ENCODE data around the gene PSMD12. TPM values are rescaled to one million over a fixed set of nuclear protein-coding genes. Genes with fewer than 3 reads are reported as not detected.
A peak's percentile ranks its signal among the peaks of the same experiment; 100 is the strongest.

The PSMD12 gene
- total RNA-seq, 1 donor = 32.4 TPM

DNA sequence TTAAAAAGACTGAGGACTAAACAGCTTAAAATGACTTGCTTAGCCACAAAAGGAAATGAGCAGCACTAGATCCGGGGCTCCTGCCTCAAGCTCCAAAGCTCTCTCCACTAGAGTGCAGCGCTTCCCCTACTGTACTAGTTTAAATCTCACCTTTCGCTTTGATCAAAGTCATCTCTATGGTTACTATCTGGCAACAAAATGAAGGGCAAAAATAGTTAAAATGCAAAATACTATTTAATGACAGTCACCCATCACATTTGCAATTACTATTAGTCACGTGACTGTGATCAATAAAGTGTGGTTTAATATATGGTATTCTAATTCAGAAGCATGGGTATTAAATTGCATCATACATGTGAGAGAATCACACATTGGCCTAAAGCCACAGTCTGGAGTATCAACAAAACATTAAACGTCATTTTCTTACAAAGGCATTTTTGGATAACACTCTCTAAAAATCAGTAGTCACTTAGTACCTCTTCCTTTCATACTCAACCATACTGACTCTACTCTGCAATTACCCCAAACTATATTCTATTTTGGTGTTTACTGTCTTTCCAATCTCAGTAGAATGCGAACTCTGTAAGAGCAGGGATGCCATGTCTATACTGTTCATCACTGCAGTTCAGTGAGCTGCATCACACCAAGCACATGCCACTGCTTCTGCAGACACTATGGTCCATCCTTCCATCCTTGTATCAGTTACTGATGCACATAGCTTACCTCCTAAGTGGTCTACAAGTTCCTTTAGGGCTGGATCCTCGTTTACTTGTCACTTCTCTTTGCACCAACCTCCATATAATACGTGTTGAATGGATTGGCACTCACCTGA lies 6.2 kb downstream of the PSMD12 start:
- TF ChIP-seq, protein P1, sequence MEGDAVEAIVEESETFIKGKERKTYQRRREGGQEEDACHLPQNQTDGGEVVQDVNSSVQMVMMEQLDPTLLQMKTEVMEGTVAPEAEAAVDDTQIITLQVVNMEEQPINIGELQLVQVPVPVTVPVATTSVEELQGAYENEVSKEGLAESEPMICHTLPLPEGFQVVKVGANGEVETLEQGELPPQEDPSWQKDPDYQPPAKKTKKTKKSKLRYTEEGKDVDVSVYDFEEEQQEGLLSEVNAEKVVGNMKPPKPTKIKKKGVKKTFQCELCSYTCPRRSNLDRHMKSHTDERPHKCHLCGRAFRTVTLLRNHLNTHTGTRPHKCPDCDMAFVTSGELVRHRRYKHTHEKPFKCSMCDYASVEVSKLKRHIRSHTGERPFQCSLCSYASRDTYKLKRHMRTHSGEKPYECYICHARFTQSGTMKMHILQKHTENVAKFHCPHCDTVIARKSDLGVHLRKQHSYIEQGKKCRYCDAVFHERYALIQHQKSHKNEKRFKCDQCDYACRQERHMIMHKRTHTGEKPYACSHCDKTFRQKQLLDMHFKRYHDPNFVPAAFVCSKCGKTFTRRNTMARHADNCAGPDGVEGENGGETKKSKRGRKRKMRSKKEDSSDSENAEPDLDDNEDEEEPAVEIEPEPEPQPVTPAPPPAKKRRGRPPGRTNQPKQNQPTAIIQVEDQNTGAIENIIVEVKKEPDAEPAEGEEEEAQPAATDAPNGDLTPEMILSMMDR (IDR thresholded peaks at IDR 0.05; ENCODE audit: insufficient read depth, low read depth, low read length) = peak; percentile 28
- DNase-seq (ENCODE audit: low read depth) = no peak
- no peak overlapping the region for H3K4me3 ChIP-seq (ENCODE audit: low read depth, low read length)

DNA sequence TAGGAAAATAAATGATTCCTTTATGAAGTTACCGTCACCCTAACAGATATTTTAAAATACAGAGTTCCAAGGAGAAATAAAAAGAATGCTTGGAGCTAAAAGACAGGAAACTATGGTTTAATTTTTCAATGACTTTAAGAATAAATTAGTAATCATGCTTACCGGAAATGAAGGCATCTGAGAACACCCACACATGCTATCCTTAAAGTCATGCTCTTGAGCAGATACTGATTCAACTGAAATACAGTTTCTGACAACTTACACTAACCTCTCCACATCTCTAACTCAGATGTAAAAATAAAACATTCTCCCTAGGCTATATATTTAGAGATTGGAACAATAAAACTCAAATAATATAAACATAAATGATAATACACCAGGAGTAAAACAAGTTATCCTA lies 7.8 kb downstream of the PSMD12 start:
- no peak for DNase-seq (ENCODE audit: low read depth)
- H3K4me3 ChIP-seq (ENCODE audit: low read depth, low read length) = no peak overlapping the region
- TF ChIP-seq, protein P1 (IDR thresholded peaks at IDR 0.05; ENCODE audit: insufficient read depth, low read depth, low read length) = no peak

DNA sequence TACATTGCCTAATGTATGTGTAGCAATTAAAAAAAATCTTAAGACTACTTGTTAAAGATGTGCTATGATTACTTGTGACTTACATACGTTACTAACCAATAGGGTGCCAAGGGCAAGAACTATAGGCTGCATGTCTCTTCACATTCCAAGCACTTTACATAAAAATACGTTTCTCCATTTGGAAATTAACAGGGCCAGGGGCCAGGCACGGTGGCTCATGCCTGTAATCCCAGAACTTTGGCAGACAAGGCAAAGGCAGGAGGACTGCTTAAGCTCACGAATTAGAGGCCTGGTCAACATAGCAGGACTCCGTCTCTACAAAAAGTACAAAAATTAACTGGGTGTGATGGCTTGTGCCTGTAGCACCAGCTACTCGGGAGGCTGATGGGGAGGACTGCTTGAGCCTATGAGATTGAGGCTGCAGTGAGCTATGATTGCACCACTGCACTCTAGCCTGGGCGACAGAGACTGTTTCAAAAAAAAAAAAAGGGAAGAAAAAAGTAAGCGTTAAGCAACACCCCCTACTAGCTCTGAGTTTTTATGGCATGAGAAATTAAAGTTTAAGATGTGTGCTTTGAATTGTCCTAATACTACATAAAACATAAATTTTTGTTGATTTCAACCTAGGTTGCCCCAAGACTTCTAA lies 12.3 kb downstream of the PSMD12 start:
- DNase-seq (ENCODE audit: low read depth) = no peak
- no peak overlapping the region for H3K4me3 ChIP-seq (ENCODE audit: low read depth, low read length)
- TF ChIP-seq, protein P1 (IDR thresholded peaks at IDR 0.05; ENCODE audit: insufficient read depth, low read depth, low read length) = no peak

DNA sequence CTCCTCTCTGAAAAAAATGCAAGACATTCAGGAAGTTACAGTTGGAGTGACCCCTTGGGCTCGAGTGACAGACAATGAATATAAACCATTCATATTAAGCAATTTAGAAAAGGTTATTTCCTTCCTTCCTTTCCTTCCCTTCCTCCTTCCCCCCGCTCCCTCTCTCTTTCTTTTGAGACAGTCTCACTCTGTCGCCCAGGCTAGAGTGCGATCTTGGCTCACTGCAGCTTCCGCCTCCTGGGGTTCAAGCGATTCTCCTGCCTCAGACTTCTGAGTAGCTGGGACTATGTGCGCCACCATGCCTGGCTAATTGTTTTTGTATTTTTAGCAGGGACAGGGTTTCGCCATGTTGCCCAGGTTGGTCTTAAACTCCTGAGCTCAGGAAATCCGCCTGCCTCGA lies 13.2 kb downstream of the PSMD12 start:
- no peak for DNase-seq (ENCODE audit: low read depth)
- H3K4me3 ChIP-seq (ENCODE audit: low read depth, low read length) = no peak overlapping the region
- TF ChIP-seq, protein P1 (IDR thresholded peaks at IDR 0.05; ENCODE audit: insufficient read depth, low read depth, low read length) = no peak

DNA sequence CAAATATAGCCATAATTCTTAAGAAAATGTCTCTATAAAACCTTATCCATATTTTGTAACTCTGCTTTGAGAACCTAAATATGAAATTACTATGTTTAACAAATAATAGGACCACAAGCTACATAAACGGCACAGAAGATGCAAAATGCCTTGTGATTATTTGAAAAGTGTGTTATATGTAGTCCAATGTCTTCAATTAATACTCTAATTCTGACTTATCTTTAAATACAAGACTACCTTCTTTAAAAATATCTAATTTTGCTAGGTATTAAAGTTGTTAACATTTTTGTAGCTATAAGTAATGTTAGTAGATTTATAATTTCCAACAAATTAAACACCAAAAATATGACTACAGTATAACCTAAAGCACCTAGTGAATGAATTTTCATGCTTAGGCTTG lies 17.0 kb downstream of the PSMD12 start:
- no peak overlapping the region for H3K4me3 ChIP-seq (ENCODE audit: low read depth, low read length)
- no peak for DNase-seq (ENCODE audit: low read depth)
- TF ChIP-seq, protein P1 (IDR thresholded peaks at IDR 0.05; ENCODE audit: insufficient read depth, low read depth, low read length) = no peak

DNA sequence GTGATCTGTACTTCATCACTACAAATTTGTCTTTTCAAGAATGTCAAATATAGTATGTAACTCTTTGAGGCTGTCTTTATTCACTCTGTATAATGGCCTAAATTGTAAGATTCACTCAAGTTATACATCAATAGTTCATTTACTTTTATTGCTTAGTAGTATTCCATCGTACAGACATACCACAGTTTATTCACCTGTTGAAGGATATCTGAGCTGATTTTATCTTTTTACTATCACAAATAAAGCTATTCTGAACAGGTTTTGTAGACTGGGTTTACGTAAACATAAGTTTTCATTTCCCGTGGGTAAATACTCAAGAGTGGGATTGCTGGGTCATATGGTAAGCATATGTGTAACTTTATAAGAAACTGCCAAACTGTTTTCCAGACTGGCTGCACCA lies 18.6 kb downstream of the PSMD12 start:
- no peak overlapping the region for H3K4me3 ChIP-seq (ENCODE audit: low read depth, low read length)
- TF ChIP-seq, protein P1 (IDR thresholded peaks at IDR 0.05; ENCODE audit: insufficient read depth, low read depth, low read length) = no peak
- DNase-seq (ENCODE audit: low read depth) = no peak
